CD8-positive, alpha-beta memory T cell (primary cell): Measurements from ENCODE around the gene SLIT3. TPM values are rescaled to one million over a fixed set of nuclear protein-coding genes. Genes with fewer than 3 reads are reported as not detected.

ENCODE experiments used
- CTCF ChIA-PET: fragments of 350-600 bp; sonication (Branson Sonifier 250); formaldehyde crosslinking; loops from one replicate; lab custom pipeline; 2021; ENCODE audit warnings: antibody characterized with exemption; lab: Charles Lee
- POLR2A ChIA-PET: fragments of 350-600 bp; sonication (Branson Sonifier 250); formaldehyde crosslinking; loops from one replicate; lab custom pipeline; 2021; ENCODE audit warnings: antibody characterized with exemption; lab: Charles Lee
- DNase-seq, 5 donors: peaks; one replicate each; pipeline versions ENCODE4 v3.0.0 to v3.0.0-alpha.2; 2020 to 2022; ENCODE audit warnings: mixed read lengths in 1 of 5
- H3K27ac ChIP-seq: one replicate; pipeline ENCODE4 v1.7.0; 2013; ENCODE audit warnings: low read depth, mild to moderate bottlenecking, low read length, moderate library complexity
- H3K27me3 ChIP-seq: 2 replicates; pipeline ENCODE4 v1.7.0; 2013; ENCODE audit warnings: low read length, mild to moderate bottlenecking; ENCODE audit not compliant: insufficient read depth, poor library complexity, severe bottlenecking
- H3K36me3 ChIP-seq: 2 replicates; pipeline ENCODE4 v1.7.0; 2013; ENCODE audit warnings: mild to moderate bottlenecking, low read length, moderate library complexity; ENCODE audit not compliant: insufficient read depth
- H3K4me1 ChIP-seq: 2 replicates; pipeline ENCODE4 v1.7.0; 2013; ENCODE audit warnings: mild to moderate bottlenecking, low read length, moderate library complexity; ENCODE audit not compliant: insufficient read depth
- H3K4me3 ChIP-seq: 2 replicates; pipeline ENCODE4 v1.7.0; 2013; ENCODE audit warnings: mild to moderate bottlenecking, low read length
- H3K9me3 ChIP-seq: 2 replicates; pipeline ENCODE4 v1.7.0; 2013; ENCODE audit warnings: mild to moderate bottlenecking, low read length
- H3K27ac Mint-ChIP-seq, 8 donors: one replicate each; pipeline ENCODE4 v1.8.0; 2020 to 2021; ENCODE audit warnings: mixed read lengths in 8 of 8, mild to moderate bottlenecking in 6 of 8, inconsistent platforms in 3 of 8, moderate library complexity in 3 of 8
- H3K27me3 Mint-ChIP-seq, 2 donors: one replicate each; pipeline ENCODE4 v1.8.0; 2020 to 2021; ENCODE audit warnings: mixed read lengths in 2 of 2, mild to moderate bottlenecking in 1 of 2, moderate library complexity in 1 of 2
- H3K36me3 Mint-ChIP-seq, 3 donors: one replicate each; pipeline ENCODE4 v1.8.0; 2020 to 2021; ENCODE audit warnings: mixed read lengths in 3 of 3, inconsistent platforms in 1 of 3, mild to moderate bottlenecking in 1 of 3
- H3K4me1 Mint-ChIP-seq, 3 donors: one replicate each; pipeline ENCODE4 v1.8.0; 2020 to 2021; ENCODE audit warnings: mixed read lengths in 3 of 3, inconsistent platforms in 1 of 3, mild to moderate bottlenecking in 1 of 3
- H3K4me3 Mint-ChIP-seq, 7 donors: one replicate each; pipeline ENCODE4 v1.8.0; 2020 to 2021; ENCODE audit warnings: mixed read lengths in 7 of 7, mild to moderate bottlenecking in 6 of 7, moderate library complexity in 4 of 7, inconsistent platforms in 2 of 7
- H3K9me3 Mint-ChIP-seq, 5 donors: one replicate each; pipeline ENCODE4 v1.8.0; 2020 to 2022; ENCODE audit warnings: mixed read lengths in 5 of 5, mild to moderate bottlenecking in 3 of 5, moderate library complexity in 2 of 5, inconsistent platforms in 1 of 5
- polyA plus RNA-seq: library from polyadenylated mRNA; unstranded; fragments of 300-500 nt; fragmentation: Illumina TruSeq; gene quantifications from one replicate; pipeline ENCODE4 v1.2.3, GENCODE V29; 2021
- total RNA-seq, 2 experiments: library from RNA; stranded (reverse); gene quantifications; one replicate each; pipeline ENCODE4 v1.2.3, GENCODE V29; 2021

SLIT3 gene
- total and polyA plus RNA-seq, 3 experiments from 2014 or later = 0.49 to 0.72 TPM; not detected in 1

- Mint-ChIP-seq H3K4me1 (no peaks in the 10 kb centered on the region), H3K27ac (no peak overlapping the region), H3K4me3 (no peak overlapping the region), H3K9me3 (peaks cover 5 to 20% (median 8%) of the 10 kb centered on the region in 5 donors), H3K27me3 (peaks cover 1 to 17% of the 10 kb centered on the region in 2 donors), H3K36me3 (peaks cover 0 to 6% (median 0%) of the 10 kb centered on the region in 3 donors)
- Histone ChIP-seq H3K4me3 (no peak overlapping the region), H3K9me3 (no peaks in the 10 kb centered on the region), H3K4me1 (no peaks in the 10 kb centered on the region), H3K27me3 (no peaks in the 10 kb centered on the region), H3K36me3 (no peaks in the 10 kb centered on the region), H3K27ac (no peak overlapping the region)
- ChIA-PET POLR2A (no interaction called here), CTCF (no interaction called here)
- no peak for DNase-seq
Measured at GRCh38 chr5:169242849-169243186, 58.1 kb downstream of the SLIT3 start.

- Histone ChIP-seq H3K4me1 (no peaks in the 10 kb centered on the region), H3K27ac (no peak overlapping the region), H3K4me3 (no peak overlapping the region), H3K36me3 (no peaks in the 10 kb centered on the region), H3K27me3 (no peaks in the 10 kb centered on the region), H3K9me3 (no peaks in the 10 kb centered on the region)
- Mint-ChIP-seq H3K27me3 (peaks cover 1 to 16% of the 10 kb centered on the region in 2 donors), H3K36me3 (peaks cover 0 to 6% (median 0%) of the 10 kb centered on the region in 3 donors), H3K27ac (no peak overlapping the region), H3K9me3 (peaks cover 7 to 21% (median 8%) of the 10 kb centered on the region in 5 donors), H3K4me3 (no peak overlapping the region), H3K4me1 (no peaks in the 10 kb centered on the region)
- ChIA-PET CTCF (no interaction called here), POLR2A (no interaction called here)
- DNase-seq = no peak
Measured at GRCh38 chr5:169242175-169242848, 58.6 kb downstream of the SLIT3 start.

- Histone ChIP-seq H3K27ac (no peak overlapping the region), H3K27me3 (no peaks in the 10 kb centered on the region), H3K9me3 (no peaks in the 10 kb centered on the region), H3K4me3 (no peak overlapping the region), H3K36me3 (no peaks in the 10 kb centered on the region), H3K4me1 (no peaks in the 10 kb centered on the region)
- no peak overlapping the region for H3K4me3 Mint-ChIP-seq
- H3K9me3 Mint-ChIP-seq = no peaks in the 10 kb centered on the region
- ChIA-PET POLR2A (no interaction called here), CTCF (no interaction called here)
- peaks cover 0 to 2% of the 10 kb centered on the region in 2 donors for H3K27me3 Mint-ChIP-seq
- H3K36me3 Mint-ChIP-seq = no peaks in the 10 kb centered on the region
- no peak overlapping the region for H3K27ac Mint-ChIP-seq
- H3K4me1 Mint-ChIP-seq = no peaks in the 10 kb centered on the region
- no peak for DNase-seq
Measured at GRCh38 chr5:169229342-169229892, 71.5 kb downstream of the SLIT3 start.

GRCh38 chr5:169226895-169227294 lies 74.0 kb downstream of the SLIT3 start:
- no peaks in the 10 kb centered on the region for H3K9me3 Mint-ChIP-seq
- H3K27me3 Mint-ChIP-seq = peaks cover 0 to 4% of the 10 kb centered on the region in 2 donors
- no peaks in the 10 kb centered on the region for H3K27me3 ChIP-seq
- no peaks in the 10 kb centered on the region for H3K4me1 ChIP-seq
- no peak overlapping the region for H3K27ac Mint-ChIP-seq
- no peaks in the 10 kb centered on the region for H3K36me3 ChIP-seq
- ChIA-PET CTCF (no interaction called here), POLR2A (no interaction called here)
- no peak overlapping the region for H3K4me3 ChIP-seq
- no peaks in the 10 kb centered on the region for H3K36me3 Mint-ChIP-seq
- H3K4me1 Mint-ChIP-seq = no peaks in the 10 kb centered on the region
- DNase-seq = no peak
- H3K9me3 ChIP-seq = no peaks in the 10 kb centered on the region
- no peak overlapping the region for H3K27ac ChIP-seq
- H3K4me3 Mint-ChIP-seq = no peak overlapping the region

GRCh38 chr5:169225830-169226356 lies 75.0 kb downstream of the SLIT3 start:
- Histone ChIP-seq H3K36me3 (no peaks in the 10 kb centered on the region), H3K9me3 (no peaks in the 10 kb centered on the region), H3K27me3 (no peaks in the 10 kb centered on the region), H3K4me3 (no peak overlapping the region), H3K27ac (no peak overlapping the region), H3K4me1 (no peaks in the 10 kb centered on the region)
- no peak for DNase-seq
- ChIA-PET POLR2A (no interaction called here), CTCF (no interaction called here)
- Mint-ChIP-seq H3K27me3 (peaks cover 3 to 4% of the 10 kb centered on the region in 2 donors), H3K36me3 (no peaks in the 10 kb centered on the region), H3K4me1 (no peaks in the 10 kb centered on the region), H3K27ac (no peak overlapping the region), H3K9me3 (no peaks in the 10 kb centered on the region), H3K4me3 (no peak overlapping the region)

- H3K4me3 Mint-ChIP-seq = no peak overlapping the region
- H3K27me3 ChIP-seq = no peaks in the 10 kb centered on the region
- POLR2A ChIA-PET = no interaction called here
- H3K36me3 Mint-ChIP-seq = no peaks in the 10 kb centered on the region
- H3K27me3 Mint-ChIP-seq = peaks cover 3 to 4% of the 10 kb centered on the region in 2 donors
- H3K4me1 Mint-ChIP-seq = no peaks in the 10 kb centered on the region
- DNase-seq = no peak
- no peak overlapping the region for H3K27ac Mint-ChIP-seq
- CTCF ChIA-PET = no interaction called here
- no peaks in the 10 kb centered on the region for H3K9me3 ChIP-seq
- H3K27ac ChIP-seq = no peak overlapping the region
- no peaks in the 10 kb centered on the region for H3K4me1 ChIP-seq
- no peak overlapping the region for H3K4me3 ChIP-seq
- no peaks in the 10 kb centered on the region for H3K36me3 ChIP-seq
- no peaks in the 10 kb centered on the region for H3K9me3 Mint-ChIP-seq
Measured at GRCh38 chr5:169223595-169223953, 77.4 kb downstream of the SLIT3 start.

GRCh38 chr5:169222934-169223594 lies 77.9 kb downstream of the SLIT3 start:
- Histone ChIP-seq H3K4me3 (no peak overlapping the region), H3K9me3 (no peaks in the 10 kb centered on the region), H3K27ac (no peak overlapping the region), H3K36me3 (no peaks in the 10 kb centered on the region), H3K4me1 (no peaks in the 10 kb centered on the region), H3K27me3 (no peaks in the 10 kb centered on the region)
- H3K36me3 Mint-ChIP-seq = no peaks in the 10 kb centered on the region
- H3K27me3 Mint-ChIP-seq = peaks cover 3 to 4% of the 10 kb centered on the region in 2 donors
- no peak for DNase-seq
- peaks cover 0 to 2% (median 0%) of the 10 kb centered on the region in 5 donors for H3K9me3 Mint-ChIP-seq
- ChIA-PET POLR2A (no interaction called here), CTCF (no interaction called here)
- H3K27ac Mint-ChIP-seq = no peak overlapping the region
- no peak overlapping the region for H3K4me3 Mint-ChIP-seq
- no peaks in the 10 kb centered on the region for H3K4me1 Mint-ChIP-seq

GRCh38 chr5:169221519-169221918 lies 79.4 kb downstream of the SLIT3 start:
- Histone ChIP-seq H3K4me1 (no peaks in the 10 kb centered on the region), H3K4me3 (no peak overlapping the region), H3K36me3 (no peaks in the 10 kb centered on the region), H3K9me3 (no peaks in the 10 kb centered on the region), H3K27ac (no peak overlapping the region), H3K27me3 (no peaks in the 10 kb centered on the region)
- CTCF ChIA-PET = no interaction called here
- H3K36me3 Mint-ChIP-seq = no peaks in the 10 kb centered on the region
- peaks cover 3 to 4% of the 10 kb centered on the region in 2 donors for H3K27me3 Mint-ChIP-seq
- peaks cover 0 to 3% (median 0%) of the 10 kb centered on the region in 5 donors for H3K9me3 Mint-ChIP-seq
- POLR2A ChIA-PET = no interaction called here
- H3K4me1 Mint-ChIP-seq = no peaks in the 10 kb centered on the region
- no peak overlapping the region for H3K27ac Mint-ChIP-seq
- no peak overlapping the region for H3K4me3 Mint-ChIP-seq
- DNase-seq = no peak
